Left ventricle myocardium inferior (tissue), 1 donor: ENCODE measurements around the gene CHAC1. TPM values are rescaled to one million over a fixed set of nuclear protein-coding genes. Genes with fewer than 3 reads are reported as not detected.

Experiments
- DNase-seq: peaks from one replicate; pipeline ENCODE4 v3.0.0-alpha.2; 2020
- H3K27ac ChIP-seq: fragments of 200-600 bp; replicated peaks from 2 replicates; pipeline ENCODE4 v1.8.0; 2021
- H3K27me3 ChIP-seq: fragments of 200-600 bp; 2 replicates; pipeline ENCODE4 v1.8.0; 2021; ENCODE audit warnings: low read depth
- H3K36me3 ChIP-seq: fragments of 200-600 bp; 2 replicates; pipeline ENCODE4 v1.8.0; 2021
- H3K4me1 ChIP-seq: fragments of 200-600 bp; 2 replicates; pipeline ENCODE4 v1.8.0; 2021
- H3K4me3 ChIP-seq: fragments of 200-600 bp; 2 replicates; pipeline ENCODE4 v1.8.0; 2021; ENCODE audit warnings: mild to moderate bottlenecking, moderate library complexity
- H3K9me3 ChIP-seq: fragments of 200-600 bp; replicated peaks from 2 replicates; pipeline ENCODE4 v1.8.0; 2021
- CTCF ChIP-seq: fragments of 200-600 bp; IDR thresholded peaks from 2 replicates; pipeline ENCODE4 v1.8.0; 2021; ENCODE audit warnings: antibody characterized with exemption, mild to moderate bottlenecking, borderline replicate concordance
- intact Hi-C: fragments of 100-400 bp; cut with micrococcal nuclease; formaldehyde crosslinking; loops from one replicate; pipeline ENCODE4 v1.11.0; 2022
- total RNA-seq: library from RNA; stranded (reverse); fragmentation: NEBNext Ultra II Directional; extraction: Animal tissue kit (Norgen Biotek cat#: 25700); gene quantifications from one replicate; pipeline ENCODE4 v1.2.1, GENCODE V29; 2021
- donor health status: DM: no; HTN: yes; CAD: no; lungs with severe emphysema.

Gene CHAC1
- total RNA-seq, 1 donor from 2014 or later, result 1.3 TPM

- DNase-seq, result no peak
- H3K4me1 ChIP-seq, result peaks cover 16% of the 10 kb centered on the region
- no peaks in the 10 kb centered on the region for H3K9me3 ChIP-seq
- peaks cover 48% of the 10 kb centered on the region for H3K36me3 ChIP-seq
- TF ChIP-seq CTCF, result no peak
- H3K27me3 ChIP-seq, result no peaks in the 10 kb centered on the region
- peak overlapping the region; percentile 15 for H3K27ac ChIP-seq
- intact Hi-C loops, result no loop called here
- H3K4me3 ChIP-seq, result no peak overlapping the region
These were observed 48.4 kb downstream of the CHAC1 start for GRCh38 chr15:41001524-41002214.

- no peak overlapping the region for H3K27ac ChIP-seq
- no peaks in the 10 kb centered on the region for H3K27me3 ChIP-seq
- intact Hi-C loops, result no loop called here
- H3K4me1 ChIP-seq, result peaks cover 19% of the 10 kb centered on the region
- no peak overlapping the region for H3K4me3 ChIP-seq
- H3K9me3 ChIP-seq, result no peaks in the 10 kb centered on the region
- TF ChIP-seq CTCF, result no peak
- H3K36me3 ChIP-seq, result peaks cover 34% of the 10 kb centered on the region
- DNase-seq, result no peak
These were observed 51.2 kb downstream of the CHAC1 start for GRCh38 chr15:41004490-41004889.

Other genes starting within 250 kb of the CHAC1 start
- gene RMDN3, start 198.2 kb upstream of the CHAC1 start, total RNA-seq, result 20.3 TPM
- 7.1 TPM for gene GCHFR, start 189.4 kb upstream of the CHAC1 start, total RNA-seq
- gene C15orf62, start 183.5 kb upstream of the CHAC1 start, total RNA-seq, result 0.30 TPM
- gene ZFYVE19, start 146.4 kb upstream of the CHAC1 start, total RNA-seq, result 24.7 TPM
- gene DNAJC17, start 146.0 kb upstream of the CHAC1 start, total RNA-seq, result 16.0 TPM
- gene PPP1R14D, start 124.8 kb upstream of the CHAC1 start, total RNA-seq, result not detected
- 0.55 TPM for gene SPINT1, start 109.4 kb upstream of the CHAC1 start, total RNA-seq
- gene RHOV, start 79.2 kb upstream of the CHAC1 start, total RNA-seq, result not detected
- gene VPS18, start 59.0 kb upstream of the CHAC1 start, total RNA-seq, result 21.3 TPM
- 11.1 TPM for gene DLL4, start 24.1 kb upstream of the CHAC1 start, total RNA-seq
- 8.6 TPM for gene INO80, start 162.8 kb downstream of the CHAC1 start, total RNA-seq